T1000 (cell line): ENCODE results near the gene WBP2.
"Not testable (repeated sequence)": the region's sequence is repeated elsewhere in the genome, so short reads cannot be mapped to it uniquely, and the experiment has no call there.

Experiments used
- DNase-seq: peaks from one replicate; lab custom pipeline; 2025; ENCODE audit warnings: mixed read lengths; lab: John Stamatoyannopoulos, UW

The WBP2 gene

DNA sequence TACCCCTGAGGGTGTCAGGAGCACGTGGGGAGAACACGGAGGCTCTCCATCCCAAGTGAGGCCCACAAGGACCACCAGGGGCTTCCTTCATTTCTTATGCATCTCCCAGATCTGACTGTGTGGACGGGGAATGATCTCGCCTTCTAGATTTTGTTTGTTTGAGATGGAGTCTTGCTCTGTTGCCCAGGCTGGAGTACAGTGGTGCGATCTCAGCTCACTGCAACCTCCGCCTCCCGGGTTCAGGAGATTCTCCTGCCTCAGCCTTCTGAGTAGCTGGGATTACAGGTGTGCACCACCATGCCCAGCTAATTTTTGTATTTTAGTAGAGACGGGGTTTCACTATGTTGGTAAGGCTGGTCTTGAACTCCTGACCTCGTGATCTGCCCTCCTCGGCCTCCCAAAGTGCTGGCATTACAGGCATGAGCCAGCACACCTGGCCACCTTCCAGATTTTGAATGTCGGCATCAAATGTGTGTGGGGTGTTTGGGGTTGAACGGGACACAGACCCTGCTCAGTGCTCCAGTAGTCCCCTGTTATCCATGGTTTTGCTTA is 13.7 kb upstream of the WBP2 start:
- not testable (repeated sequence) for DNase-seq

DNA sequence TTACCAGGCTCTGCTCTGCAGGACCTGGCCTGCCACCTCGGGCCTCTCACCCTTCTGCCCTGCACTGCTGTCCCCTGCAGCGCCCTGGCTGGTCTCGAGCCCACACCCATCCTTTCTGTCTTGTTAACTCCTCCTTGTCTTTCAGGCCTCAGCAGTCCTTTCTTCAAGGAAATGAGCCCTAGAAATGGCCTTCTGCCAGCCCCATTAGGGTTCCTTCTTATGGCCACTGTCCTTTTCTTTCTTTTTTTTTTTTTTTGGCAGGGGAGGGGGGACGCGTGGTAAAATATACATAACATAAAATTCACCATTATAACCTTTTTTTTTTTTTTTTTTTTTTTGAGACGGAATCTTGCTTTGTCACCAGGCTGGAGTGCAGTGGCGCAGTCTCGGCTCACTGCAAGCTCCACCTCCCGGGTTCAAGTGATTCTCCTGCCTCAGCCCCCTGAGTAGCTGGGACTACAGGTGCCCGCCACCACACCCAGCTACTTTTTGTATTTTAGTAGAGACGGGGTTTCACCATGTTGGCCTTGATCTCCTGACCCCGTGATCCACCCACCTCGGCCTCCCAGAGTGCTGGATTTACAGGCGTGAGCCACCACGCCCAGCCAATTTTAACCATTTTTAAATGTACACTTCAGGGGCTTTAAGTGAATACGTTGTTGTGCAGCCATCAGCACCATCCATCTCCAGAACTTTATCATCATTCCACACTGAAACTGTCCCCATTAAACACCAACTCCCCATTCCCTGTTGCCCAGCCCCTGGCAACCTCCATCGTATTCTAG is 10.5 kb upstream of the WBP2 start:
- not testable (repeated sequence) for DNase-seq

DNA sequence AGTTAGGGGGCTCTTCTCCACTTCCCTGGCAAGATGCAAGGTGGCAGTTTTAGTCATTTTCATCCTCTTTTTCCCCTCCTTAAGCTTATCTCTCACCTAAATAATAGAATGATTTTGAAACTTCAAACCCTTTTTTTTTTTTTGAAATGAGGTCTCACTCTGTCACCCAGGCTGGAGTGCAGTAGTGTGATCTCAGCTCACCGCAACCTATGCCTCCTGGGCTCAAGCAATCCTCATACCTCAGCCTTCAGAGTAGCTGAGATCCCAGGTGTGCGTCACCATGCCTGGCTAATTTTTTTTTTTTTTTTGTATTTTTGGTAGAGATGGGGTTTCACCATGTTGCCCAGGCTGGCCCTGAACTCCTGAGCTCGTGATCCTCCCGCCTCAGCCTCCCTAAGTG is 9.8 kb upstream of the WBP2 start:
- DNase-seq, result not testable (repeated sequence)

DNA sequence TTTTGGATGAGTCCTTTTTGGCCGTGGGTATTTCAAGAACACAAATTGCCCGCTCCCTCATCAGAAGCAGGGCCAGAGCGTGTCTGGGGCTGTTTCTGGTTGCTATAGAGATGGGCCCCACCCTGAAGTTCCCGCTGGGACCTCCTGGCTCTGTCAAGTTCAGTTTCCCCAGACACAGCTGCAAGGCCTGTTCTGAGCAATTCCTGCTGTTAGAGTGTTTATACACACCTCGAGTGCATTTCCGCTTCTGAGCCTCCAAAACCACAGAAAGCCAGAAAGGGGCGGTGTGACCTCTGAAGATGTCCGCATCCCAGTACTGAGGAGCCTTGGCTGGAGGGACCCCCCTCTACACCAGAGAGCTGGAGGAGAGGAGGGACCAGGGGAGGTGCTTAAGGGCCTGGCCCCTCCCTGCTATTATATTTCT is 9.3 kb upstream of the WBP2 start:
- no peak for DNase-seq

DNA sequence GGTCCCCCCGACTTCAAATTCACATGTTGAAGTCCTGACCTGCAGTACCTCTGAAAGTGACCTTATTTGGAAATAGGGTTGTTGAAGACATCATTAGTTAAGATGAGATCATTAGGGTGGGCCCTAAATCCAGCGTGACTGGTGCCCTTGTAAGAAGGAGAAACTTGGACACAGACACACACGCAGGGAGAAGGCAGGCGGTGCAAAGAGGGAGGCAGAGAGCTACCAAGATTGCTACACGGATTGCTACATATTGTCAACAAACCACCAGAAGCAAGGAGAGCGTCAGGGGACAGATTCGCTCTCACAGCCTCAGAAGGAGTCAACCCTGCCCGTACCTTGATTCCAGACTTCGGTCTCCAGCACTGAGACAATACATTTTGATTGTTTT is 6.8 kb upstream of the WBP2 start:
- DNase-seq, result no peak

DNA sequence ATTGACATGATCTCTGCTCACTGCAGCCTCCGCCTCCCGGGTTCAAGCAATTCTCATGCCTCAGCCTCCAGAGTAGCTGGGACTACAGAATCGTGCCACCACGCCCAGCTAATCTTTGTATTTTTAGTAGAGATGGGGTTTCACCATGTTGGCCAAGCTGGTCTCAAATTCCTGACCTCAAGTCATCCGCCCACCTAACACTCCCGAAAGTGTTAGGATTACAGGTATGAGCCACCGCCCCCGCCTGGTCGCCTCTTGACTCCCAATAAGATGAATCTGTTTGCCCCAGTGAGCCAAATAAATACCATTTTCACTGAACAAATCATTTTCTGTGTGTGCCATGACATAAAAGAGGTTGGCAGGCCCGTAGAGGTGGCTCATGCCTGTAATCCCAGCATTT is 4.2 kb upstream of the WBP2 start:
- DNase-seq, result not testable (repeated sequence)

DNA sequence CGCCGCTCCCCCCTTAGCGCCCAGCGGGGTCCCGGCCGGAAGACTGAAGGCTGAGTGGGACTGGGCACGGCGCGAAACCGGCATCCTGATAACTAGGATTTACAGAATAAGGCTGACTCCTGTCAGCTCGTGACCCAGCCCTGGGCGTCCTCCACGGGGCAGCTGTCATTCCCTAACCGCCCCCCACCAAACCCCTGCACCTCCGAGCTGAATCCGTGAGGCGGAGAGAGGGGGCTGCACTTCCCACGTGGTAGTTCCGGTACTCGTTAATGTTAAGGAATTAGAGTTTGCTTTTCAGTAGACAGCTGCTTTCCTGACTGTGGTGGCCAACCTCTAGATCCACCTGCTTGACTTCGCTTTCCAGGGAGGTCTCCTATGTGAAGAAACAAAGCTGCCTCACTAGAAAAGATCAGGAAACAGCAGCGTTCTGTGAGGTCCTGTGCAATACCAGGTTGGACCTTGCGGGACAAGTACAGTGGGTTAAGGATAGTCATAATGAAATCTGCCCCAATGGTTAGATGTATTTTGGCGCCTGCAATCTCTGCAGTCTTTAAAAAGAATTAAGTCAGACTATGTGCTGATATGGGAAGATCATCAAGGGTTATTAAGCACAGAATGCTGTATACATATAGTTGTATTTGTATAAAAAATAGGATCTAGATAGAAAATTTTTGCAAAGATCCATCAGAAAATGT is 1.1 kb upstream of the WBP2 start:
- DNase-seq, result no peak

DNA sequence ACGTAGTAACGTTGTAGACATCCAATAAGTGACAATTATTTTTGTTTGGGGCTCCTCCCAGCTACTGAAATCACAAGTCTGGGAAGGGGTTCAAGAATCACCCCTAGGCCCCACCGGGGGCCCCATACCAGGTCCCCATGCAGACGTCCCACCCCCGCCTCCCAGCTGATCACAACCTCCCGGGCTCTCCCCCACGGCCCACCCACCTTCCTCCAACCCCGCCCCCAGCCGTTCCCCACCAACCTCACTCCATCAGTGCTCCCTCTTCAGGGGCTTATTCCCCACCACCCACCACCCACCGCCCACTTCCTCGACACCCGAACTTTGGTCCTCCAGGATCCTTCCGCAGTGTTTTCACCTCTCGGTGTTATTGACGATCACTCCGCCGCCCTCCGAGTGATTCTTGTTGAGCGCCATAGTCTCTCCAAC is 240 bp downstream of the WBP2 start:
- DNase-seq, result no peak

DNA sequence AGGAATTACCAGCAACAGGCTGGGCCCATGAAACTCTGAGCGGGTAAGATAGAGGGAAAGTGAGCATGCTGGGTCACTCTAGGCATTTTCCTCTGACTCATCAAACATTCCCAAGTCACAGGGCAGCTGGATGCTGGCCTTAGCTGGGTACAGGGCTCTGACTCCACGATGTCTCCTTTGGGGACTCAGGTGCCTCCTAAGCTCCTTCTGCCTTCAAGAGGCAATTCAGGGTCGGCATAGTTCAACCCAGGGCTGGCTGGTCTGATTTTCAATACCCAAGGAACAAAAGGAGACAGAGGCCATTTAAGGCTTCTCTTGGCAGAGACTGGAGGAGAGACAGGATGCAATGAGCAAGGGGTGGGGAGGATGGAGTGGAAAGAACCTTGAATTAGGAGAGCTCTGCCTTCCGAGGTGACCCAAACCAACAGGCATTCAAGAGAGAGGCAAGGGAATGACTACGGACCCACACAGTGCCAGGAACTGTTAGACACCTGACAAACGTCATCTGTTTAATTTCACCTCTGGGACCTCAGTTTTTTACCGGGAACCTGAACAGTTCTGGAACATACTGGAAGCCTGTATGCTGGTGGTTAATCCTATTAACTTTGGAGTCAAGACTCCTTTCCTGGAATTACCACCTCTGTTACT is 910 bp downstream of the WBP2 start:
- DNase-seq, result no peak

DNA sequence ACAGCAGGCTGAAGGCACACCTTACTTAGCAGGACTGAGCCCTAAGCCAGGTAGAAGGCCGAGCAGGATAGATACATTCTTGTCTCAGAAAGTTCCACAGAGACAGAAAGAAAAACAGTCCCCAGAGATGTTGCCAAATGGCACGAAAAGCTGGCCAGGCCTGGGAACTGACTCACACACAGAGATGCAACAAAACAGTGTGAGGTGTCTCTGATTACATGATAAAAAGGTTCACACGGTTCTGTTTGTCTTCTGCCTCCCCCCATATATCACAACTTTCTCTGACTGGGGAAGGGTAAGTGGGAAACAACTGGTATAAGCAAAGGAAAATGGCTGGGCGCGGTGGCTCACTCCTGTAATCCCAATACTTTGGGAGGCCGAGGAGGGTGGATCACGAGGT is 1.7 kb downstream of the WBP2 start:
- no peak for DNase-seq

DNA sequence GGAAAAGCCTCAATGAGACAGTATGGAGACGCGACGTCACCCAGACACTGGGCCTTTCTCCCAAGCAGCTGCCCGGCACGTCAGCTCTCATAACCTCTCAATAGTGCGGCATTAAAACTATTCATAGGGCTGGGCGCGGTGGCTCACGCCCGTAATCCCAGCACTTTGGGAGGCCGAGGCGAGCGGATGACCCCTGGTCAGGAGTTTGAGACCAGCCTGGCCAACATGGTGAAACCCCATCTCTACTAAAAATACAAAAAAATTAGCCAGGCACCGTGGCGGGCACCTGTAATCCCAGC is 3.5 kb downstream of the WBP2 start:
- DNase-seq, result not testable (repeated sequence)

DNA sequence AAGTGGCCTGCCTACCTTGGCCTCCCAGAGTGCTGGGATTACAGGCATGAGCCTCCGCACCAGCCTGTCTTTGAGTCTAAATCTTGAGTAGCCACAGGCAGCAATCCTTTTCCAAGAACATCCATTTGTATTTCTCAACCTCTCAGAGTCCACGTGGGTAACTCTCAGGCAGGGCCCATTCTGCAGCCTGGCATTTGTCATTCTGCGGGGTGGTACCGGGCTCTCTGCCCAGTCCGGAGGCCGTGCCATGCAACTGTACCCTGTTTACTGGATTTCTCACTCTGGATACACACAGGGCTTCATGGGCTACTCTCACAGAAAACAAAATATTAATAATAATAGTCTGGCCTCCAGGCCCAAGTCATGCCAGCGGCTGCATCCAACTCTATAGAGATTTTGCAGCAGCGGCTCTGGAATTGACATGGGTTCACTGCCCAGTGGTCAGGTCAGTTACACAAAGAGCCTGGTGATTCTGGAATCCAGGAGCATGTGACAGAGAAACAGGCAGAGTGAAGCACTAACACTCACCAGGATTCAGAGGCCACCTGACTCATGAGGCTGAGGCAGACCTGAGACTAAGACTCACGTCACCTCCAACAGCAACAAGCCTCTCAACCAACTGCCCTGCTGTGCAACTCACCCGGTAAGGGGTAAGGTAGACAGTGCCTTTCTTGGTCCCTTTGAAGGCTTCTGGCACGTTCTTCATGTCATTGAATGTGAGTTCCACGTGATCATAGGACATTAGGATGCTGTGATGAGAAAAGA is 4.0 kb downstream of the WBP2 start:
- no peak for DNase-seq

DNA sequence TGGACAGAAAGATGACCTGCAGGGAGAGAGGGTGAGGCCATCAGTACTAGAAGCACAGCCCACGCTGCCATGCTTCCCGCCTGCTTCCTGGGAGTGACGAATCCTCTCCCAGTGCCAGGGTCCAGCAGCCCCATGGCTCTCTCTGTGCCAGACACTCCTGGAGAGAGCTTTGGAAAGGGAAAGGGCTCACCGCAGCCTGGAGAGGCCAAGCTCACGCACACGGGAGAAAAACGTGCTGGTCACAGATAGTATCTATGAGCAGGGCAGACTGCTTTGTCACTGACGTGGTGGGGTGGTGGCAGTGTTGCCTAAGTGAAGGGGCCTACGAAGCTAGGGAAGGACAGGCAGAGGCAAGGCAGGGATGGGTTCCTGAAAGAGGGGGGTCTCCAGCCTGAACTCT is 5.4 kb downstream of the WBP2 start:
- no peak for DNase-seq

DNA sequence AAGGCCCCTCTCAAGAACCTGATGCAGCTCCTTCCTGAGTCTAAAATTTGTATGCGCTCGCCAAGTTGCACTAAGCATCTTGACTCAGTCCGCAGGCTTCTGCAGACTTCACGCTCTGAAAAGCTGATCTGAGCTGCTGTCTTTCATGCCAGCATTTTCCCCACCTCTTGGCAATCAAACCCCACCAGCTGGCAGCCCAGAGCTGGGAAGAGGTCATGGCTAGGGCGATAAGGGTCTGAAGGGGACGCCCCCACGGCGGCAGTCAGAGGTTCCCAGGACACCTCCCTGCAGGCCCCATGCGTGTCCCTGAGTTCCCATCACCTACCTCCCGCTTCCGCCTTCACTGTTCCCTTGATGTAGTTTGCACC is 5.9 kb downstream of the WBP2 start:
- no peak for DNase-seq

DNA sequence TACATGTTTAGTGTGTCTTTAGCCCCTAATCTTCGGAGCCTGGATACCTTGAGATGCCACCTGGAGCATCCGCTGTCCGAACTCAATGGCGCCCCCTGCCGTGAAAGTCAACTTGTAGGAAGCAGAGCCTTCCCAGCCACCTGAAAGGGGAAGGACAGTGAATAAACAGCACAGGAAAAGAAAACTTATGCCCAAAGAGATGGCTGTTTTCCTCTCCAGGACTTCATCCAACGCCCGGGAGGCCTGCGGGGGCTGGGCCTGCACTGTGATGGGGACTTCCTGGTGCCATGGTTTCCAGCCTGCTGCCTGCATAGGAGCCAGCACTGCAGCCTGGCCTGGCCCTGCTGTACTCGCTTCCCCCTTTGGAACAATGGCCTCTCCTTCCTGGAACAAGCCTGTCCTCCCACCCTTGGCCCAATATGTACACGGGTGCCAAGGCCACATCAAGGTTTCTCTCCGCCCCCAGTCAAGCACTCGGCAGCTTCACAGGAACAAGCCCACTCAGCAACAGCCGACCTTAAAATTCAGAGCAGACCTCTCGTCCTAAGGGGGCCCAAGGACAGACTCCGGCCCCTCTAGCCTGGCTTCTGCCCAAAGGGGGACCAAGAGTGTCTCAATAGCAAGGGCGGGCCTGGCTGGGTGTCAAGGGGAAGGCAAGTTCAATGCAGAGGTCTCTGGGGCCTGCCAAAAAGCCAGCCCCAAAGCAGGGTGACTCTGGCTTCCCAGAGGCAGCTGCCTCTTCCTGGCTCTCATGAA is 6.4 kb downstream of the WBP2 start:
- DNase-seq, result no peak

DNA sequence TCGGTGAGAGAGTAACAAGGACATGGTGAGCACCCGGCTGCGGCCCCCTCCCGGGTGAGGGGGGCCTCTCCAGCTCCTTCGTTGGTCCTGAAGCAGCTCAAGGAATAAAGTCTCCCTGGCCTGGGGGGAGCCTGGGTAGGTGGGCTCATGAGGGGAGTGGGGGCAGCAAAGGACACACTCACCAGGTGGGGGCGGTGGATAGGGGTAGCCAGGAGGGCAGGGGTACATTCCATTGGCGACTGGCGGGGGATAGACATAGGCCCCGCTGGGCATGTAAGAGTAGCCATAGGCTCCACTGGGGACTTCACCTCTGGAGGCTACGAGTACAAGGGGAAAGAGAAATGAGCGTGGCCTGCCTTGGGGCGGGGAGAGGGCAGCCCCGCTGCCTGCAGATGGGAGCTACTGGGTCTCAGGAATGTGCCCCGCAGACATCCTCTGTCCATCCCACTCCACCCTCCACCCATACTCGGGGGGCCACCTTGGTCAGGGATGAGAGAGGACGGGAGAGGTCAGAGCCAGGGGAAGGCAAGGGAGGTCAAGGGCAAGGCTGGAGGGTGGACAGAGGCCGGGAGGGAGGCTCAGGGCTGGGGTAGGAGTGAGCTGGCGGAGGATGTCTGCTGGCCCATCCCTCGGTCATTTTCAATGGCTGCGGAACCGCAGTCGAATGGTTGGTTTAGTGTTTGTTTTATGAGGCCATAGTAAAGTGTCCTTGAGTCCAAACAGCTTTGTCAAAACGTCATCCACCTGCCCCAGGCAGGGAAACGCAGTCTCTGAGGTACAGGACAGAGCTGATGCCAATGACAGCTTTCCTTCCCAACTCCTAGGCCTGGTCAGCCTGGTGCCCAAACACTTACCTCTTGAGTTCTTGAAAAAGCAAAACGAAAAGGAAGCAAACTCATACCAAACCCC is 7.3 kb downstream of the WBP2 start:
- no peak for DNase-seq

DNA sequence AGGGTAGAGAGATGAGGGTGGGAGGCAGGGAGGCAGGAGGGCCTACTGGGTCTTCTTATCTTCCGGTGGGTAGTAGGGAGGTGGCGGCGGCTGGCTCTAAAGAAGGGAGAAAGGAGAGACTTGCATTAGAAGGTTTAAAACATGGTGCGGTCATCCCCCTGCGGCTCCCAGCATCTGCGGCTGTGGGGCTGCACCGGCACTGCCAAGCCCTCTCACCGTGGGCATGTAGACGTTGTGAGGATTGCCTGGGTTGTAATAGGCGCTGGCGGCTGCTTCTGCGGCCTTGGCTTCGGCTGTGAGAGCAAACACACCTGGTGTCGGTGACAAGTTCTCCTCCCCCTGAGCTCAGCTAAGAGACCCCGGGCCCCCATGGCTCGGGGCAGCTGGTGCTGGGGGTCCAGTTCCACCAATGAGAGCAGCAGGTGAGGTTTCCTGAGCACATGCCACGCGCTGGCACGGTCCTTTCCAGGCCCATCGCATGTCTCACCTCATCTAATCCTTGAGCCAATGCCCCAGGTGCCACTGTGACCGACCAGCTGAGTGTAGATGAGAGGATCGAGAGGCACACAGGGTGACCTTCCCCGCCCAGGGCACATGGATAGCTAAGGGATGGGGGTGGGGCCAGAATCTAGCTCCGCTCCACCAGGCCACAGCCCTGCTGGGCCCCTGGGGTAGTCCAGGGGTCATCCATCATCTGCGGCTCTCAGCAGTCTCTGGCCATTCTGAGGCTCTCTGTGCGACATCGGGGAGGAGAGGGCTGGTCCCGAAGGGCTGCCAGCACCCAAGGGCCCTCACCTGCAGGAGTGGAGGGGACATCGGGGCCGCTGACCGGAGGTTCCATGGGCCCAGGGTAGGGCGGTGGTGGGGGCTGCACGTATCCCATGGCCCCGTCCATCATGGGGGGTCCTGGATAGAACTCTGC is 8.2 kb downstream of the WBP2 start:
- DNase-seq, result no peak

DNA sequence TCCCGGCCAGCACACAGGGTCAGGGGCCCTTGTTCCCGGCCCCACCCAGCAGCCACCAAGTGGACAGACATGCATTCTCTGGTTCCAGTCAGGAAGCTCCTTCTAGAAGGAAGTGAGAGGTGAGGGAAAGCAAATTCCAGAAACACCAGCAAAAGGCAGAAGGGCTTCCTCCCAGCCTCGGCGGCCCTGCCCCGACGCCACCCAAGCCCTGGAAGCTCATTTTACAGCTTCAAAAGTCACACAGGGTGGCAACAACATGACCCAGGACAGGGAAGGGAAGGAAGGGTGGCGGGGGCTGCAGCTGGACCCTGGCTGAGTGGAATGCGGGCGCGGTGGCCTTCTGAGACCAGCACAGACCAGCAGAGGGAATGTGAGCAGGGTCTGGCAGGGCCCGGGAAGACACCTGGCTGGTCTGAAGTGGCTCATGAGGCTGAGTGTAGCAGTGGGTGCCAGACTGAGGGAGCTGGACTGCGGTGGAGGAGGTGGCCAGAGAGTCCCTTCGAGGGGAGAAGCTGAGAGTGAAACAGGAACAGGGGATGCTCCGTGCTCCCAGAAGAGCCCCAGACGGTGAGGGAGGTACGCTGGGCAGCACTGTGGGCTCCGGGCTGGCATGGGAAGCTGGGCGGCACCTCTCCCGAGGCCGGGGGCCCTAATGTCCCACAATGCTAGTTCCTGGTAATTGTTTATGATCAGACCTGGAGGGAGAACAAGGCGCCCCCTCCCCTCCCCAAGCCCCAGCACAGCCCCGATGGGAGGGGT is 9.0 kb downstream of the WBP2 start:
- no peak for DNase-seq
